HG03571 (cell line): ENCODE measurements around the gene SMYD3.
"Not testable (repeated sequence)": the region's sequence is repeated elsewhere in the genome, so short reads cannot be mapped to it uniquely, and the experiment has no call there.

Source experiments
- ATAC-seq: cut with Tn5 transposase; IDR thresholded peaks from one replicate; pipeline ENCODE4 v1.9.1; 2021; ENCODE audit not compliant: unreplicated experiment

Gene SMYD3

DNA sequence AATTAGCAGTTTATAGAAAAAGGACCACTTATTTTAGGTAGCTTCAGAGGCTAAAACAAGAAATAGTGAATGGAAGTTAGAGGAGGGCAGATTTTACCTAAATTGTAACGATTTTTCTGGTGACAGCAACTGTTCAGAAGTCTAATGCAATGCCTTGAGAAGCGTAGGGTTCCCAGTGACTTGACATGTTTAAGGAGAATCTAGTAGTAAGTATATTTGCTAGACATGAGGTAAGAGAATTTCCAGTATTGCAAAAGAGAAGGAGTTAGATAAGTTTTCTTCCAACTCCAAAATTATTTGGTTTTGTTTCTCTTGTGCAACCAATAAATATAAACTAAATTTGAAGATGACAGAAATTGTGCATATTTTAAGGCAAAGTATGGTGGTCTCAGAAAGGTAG lies 140.0 kb downstream of the SMYD3 start:
- ATAC-seq = no peak

DNA sequence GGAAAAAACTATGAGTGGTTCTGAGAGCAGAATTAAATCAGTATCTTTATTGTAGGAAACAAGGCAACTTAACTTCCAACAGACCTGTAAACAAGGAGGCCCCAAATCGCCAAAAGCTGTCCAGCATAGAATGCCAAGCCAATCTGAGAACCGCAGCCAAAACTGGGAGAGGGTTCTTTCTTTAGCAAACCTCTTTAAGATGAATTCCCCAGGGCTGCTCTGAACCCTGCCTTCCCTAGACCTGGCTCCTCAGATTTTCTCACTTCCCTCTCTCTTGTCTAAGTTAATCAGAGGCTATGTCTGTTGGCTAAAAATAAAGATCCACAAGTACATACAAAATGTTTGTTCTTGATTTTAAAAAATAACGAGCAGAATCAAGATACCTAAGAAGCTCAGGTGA lies 141.4 kb downstream of the SMYD3 start:
- ATAC-seq = no peak

DNA sequence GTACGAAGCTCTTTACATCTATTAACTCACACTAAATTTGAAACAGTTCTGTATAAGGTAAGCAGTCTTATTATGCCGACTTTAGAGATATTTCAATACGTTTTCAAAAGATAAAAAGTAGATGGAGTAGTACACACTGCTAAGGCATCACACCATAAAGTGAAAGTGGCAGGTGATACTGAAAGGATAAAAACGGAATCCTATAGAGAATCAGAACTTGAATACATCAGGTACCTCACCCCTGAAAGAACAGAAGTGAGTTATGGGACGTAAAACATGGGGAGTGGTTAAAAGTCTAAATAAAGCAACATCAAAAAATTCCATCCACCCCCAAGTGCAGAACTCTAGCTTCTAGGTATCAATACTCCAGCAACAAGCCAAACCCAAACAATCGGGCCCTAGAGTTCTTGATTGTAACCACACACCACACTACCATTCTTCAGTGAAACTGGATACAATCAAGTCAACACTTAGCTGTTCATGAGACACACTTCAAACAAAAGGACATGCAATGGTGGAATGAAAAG lies 142.6 kb downstream of the SMYD3 start:
- ATAC-seq = peak; percentile 74

DNA sequence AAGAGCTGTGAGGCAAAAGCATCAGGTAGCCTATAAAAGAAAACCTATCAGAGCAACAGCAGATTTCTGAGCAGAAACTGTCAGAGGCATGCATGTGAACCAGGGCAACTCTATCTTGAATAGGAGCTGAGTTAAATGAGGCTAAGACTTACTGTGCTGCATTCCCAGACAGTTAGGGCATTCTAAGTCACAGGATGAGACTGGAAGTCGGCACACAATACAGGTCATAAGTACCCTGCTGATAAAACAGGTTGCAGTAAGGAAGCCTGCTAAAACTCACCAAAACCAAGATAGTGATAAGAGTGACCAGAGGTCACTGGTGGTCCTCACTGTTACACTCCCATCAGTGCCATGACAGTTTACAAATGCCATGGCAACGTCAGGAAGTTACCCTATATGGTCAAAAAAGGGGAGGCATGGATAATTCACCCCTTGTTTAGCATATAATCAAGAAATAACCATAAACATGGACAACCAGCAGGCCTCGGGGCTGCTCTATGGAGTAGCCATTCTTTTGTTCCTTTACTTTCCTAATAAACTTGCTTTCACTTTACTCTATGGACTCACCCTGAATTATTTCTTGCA lies 150.0 kb downstream of the SMYD3 start:
- not testable (repeated sequence) for ATAC-seq

DNA sequence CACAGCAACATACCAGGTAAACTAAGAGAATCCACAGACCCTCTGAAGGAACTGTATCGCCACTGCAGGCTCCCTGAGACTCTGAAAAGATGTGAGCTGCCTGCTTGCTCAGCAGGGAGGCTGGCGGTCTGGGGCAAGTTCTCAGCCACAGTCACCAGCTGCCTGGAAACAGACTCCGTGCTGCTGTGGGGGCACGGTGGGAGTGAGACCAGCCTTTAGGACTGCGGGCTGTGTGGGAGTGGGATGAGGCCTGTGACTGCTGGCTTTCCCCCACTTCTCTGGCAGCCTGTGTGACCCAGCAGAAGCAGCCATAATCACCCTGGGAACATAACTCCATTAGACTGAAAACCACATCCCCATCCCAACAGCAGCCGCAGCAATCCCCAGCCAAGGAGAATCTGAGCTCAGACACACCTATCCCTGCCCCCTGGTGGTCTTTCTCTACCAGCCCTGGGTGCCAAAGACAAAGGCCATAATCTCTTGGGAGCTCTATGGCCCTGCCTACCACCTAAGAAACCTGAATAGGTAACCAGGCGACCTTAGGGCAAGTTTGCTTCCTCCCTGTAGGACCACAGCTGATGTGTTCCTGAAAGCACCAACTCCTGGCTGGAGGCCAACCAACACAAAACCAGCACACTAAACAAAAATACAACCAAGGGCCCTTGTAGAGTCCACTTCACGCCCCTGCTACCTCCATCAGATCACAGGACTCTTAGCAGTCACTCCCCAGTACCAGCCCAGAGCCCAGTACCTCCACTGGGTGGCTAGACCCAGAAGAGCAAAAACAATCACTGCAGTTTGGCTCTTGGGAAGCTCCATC lies 151.5 kb downstream of the SMYD3 start:
- no peak for ATAC-seq

DNA sequence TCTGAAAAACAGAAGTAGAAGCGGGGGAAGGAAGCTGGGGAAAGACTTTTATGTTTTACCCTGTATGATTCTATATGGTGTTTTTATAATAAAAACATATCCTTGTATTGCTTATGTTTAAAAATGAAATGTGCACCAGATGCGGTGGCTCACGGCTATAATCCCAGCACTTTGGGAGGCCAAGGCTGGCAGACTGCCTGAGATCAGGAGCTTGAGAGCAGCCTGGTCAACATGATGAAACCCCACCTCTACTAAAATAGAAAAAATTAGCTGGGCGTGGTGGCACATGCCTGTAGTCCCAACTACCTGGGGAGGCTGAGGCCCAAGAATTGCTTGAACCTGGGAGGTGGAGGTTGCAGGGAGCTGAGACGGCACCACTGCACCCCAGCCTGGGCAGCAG lies 155.4 kb downstream of the SMYD3 start:
- ATAC-seq = no peak

DNA sequence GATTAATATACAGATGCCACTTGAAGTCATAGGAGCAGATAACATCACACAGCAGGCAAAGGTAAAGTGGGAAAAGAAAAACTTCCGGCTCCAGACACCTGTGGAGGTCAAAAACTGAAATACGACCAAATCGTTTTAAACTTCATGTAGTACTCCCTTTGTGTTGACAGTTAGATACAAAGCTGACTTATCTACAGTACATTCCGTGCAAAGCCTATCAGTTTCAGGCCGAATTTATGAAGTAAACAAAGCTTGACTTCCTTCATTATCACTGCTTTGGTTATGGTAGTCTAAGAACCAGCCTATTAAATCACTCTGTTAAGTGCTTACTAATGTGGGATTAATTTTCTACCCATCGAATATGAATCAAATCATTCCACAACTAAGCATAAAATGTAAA lies 156.3 kb downstream of the SMYD3 start:
- no peak for ATAC-seq

DNA sequence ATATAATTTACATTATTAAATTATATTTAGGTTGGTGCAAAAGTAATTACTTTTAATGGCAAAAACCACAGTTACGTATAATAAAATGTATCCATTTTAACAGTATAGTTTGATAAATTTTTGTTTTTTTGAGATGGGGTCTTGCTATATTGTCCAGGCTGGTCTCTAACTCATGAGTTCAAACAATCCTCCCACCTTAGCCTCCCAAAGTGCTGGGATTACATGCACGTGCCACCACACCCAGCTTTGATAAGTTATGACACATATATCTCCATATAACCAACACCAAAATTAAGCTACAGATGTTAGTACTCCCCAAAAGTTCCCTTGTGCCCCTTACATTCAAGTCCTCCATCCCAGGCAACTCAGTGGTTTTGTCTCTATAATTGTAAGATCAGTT lies 163.1 kb downstream of the SMYD3 start:
- ATAC-seq = no peak

DNA sequence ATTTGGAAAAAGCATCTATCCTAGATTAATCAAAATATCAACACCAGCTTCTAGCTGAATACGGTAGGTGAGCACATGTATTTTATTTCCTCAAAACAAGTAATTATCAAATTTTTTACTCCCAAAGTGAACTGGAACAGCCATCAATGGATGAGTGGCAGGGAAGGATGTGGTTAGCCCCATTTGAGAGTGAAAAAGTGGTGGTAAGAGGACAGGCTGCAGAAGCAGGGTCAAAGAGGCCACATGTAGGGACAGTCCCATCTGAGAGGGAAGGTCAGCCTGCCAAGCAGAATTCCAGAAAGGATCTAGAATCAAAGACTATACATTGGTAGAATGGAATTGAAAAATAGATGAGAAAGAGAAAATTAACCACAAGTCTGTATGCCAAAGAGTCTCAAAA lies 163.8 kb downstream of the SMYD3 start:
- no peak for ATAC-seq

DNA sequence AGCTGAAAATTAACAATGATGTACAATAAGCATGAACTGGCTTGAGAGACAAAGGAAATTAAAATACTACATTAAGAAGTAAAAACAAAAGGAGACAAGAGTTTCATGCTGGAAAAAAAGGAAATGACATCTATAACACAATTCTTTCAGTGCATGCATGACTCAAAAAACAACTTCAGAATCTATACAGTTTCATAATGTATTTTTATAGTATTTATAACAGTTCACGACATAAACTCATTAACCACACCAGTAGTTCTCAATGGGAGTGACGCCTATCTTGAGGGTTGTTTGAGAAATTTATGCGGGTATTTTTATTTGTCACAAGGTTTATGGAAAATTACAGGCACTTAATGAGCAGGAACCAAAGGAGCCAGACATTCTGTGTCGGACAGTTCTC lies 168.5 kb downstream of the SMYD3 start:
- peak; percentile 46 for ATAC-seq

DNA sequence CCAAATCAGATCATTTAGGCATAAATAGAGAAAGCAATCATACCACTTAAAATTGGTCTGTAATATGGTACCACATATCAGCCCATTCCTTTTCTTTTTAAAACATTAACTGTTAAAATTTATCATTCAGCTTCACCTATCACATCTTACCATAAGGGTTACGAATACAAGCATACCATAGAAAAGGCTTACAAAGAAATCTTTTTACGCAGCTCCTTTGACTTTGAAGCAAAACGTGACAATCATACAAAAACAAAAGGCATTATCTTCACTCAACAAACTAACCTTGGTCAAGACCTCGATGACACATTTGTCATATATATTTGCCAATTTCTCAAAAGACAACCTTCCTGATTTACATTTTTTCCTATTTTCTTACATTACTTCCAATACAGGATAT lies 169.0 kb downstream of the SMYD3 start:
- ATAC-seq = no peak

DNA sequence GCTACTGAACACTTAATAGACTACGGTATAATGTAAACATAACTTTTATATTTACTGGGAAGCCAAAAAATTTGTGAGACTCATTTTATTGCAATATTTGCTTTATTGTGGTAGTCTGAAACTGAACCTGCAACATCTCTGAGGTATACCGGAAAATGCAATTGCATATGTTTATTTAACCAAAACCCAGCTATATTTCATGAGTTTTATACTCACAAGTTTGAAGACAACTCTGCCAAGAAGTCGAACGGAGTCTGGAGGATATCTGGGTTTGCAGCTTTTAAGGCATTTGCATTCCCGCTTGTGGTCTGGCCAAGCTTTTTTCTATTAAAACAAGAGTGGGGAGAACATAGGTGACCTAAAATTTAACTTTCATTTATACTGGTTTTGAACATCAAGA lies 171.9 kb downstream of the SMYD3 start:
- no peak for ATAC-seq

DNA sequence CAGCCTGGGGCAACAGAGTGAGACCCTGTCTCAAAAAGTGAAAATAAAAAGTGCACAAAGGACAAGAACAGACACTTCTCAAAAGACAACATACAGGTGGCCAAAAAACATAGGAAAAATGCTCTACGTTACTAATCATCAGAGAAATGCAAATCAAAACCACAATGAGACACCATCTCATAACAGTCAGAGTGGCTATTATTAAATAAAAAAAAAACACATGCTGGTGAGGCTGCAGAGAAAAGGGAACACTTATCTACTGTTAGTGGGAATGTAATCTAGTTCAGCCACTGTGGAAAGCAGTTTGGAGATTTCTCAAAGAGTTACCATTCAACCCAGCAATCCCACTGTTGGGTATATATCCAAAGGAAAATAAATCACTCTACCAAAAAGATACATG lies 173.2 kb downstream of the SMYD3 start:
- no peak for ATAC-seq

DNA sequence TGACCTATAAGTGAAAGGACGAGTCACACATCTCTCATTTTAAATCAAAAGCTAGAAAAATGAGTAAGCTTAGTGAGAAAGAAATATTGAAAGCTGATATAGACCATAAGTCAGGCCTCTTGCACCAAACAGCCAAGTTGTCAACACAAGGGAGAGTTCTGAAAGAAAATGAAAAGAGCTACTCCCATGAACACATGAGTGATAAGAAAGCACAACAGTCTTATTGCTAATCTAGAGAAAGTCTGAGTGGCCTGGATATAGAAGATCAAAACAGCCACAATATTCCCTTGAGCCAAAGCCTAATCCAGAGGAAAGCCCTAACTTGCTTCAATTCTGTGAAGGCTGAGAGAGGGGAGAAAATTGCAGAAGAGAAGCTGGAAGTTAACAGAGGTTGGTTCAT lies 175.0 kb downstream of the SMYD3 start:
- ATAC-seq = no peak

DNA sequence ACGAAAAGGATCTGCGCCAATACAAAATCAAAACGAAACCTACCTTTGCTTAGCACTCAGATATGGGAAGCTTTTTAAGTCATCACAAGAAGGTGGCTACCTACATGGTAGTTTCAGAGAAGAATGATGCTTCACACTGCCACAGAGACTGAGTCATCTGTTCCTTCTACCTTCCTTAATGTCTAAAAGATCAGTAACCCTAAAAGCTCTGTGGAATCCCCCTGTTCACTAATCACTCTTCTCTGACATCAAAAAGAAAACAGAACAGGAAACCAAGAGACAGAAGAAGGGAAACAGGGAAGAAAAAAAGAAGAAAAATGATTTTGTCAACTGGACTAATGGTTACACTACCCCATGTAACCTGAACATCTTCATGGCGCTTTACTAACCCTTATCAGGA lies 177.2 kb downstream of the SMYD3 start:
- ATAC-seq = peak; percentile 99

DNA sequence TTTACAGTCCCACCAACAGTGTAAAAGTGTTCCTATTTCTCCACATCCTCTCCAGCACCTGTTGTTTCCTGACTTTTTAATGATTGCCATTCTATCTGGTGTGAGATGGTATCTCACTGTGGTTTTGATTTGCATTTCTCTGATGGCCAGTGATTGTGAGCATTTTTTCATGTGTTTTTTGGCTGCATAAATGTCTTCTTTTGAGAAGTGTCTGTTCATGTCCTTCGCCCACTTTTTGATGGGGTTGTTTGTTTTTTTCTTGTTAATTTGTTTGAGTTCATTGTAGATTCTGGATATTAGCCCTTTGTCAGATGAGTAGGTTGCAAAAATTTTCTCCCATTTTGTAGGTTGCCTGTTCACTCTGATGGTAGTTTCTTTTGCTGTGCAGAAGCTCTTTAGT lies 177.8 kb downstream of the SMYD3 start:
- not testable (repeated sequence) for ATAC-seq

DNA sequence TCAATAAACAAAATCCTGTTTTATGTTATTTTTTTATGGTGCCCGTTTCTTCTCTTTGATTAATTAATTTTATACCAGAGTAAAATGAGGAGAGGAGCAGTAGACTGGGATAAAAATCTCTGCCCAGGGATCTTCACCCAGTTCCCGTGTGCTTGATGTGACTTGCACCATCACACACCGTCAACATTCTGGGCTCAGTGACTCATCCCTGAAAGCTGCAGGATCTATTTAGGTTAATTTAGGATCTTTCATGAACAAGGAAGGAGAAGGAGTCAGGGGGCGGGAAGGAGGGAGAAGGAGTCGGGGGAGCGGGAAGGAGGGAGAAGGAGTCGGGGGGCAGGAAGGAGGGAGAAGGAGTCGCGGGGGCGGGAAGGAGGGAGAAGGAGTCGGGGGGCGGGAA lies 182.4 kb downstream of the SMYD3 start:
- ATAC-seq = no peak

DNA sequence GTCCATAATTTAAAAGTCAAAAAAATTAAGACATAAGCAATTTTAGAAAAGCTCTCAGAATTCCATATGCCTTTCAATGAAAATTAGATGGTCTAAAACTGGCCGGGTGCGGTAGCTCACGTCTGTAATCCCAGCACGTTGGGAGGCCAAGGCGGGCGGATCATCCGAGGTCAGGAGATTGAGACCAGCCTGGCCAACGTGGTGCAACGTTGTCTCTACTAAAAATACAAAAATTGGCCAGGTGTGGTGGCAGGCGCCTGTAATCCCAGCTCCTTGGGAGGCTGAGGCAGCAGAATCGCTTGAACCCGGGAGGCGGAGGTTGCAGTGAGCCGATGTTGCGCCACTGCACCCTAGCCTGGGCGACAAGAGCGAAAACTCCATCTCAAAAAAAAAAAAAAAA lies 183.0 kb downstream of the SMYD3 start:
- ATAC-seq = not testable (repeated sequence)

DNA sequence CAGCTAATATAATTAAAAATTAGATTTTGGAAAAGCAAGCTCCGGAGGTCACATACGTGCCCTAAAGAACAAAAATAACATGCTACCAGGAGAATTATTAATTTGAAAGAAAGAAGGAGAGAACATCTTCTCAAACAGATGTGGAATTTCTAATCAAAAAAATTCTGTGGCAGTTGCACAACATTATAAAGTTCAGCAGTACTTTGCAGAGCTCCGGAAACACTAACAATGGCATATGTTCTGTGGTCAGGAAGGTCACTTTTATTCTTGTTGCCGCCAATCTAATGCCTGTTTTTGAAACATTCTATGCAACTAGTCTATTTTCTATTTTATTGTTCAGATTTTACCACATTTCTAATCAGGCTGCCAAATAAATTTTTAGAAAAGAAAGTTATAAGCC lies 186.8 kb downstream of the SMYD3 start:
- ATAC-seq = no peak

DNA sequence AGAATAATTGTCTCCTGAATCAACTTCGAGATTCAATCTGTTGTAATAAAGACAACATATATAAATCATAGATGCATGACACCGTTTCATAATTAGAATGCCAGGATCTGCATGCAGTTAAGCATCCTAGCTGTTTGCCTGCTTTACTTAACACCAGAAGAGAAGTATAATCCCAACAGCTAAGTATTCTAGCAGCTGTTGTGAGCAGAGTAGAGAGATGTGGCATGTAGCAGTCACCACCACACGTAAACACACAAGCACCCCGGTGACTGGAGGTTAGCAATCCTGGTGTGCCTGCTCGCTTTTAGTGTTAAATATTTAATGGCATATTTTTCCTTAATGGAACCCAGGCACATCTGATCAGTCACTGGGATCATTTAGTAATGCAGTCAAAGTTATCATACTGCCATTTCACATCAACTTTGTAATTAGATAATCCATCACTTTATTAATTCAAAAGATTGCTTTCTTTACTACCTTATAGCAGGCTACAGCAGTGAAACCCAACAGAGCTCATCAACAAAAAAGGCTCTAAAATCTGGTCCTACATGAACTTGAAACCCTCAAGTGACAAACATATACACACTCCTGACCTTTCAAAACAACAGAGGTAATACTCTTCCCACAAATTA lies 187.9 kb downstream of the SMYD3 start:
- ATAC-seq = no peak

DNA sequence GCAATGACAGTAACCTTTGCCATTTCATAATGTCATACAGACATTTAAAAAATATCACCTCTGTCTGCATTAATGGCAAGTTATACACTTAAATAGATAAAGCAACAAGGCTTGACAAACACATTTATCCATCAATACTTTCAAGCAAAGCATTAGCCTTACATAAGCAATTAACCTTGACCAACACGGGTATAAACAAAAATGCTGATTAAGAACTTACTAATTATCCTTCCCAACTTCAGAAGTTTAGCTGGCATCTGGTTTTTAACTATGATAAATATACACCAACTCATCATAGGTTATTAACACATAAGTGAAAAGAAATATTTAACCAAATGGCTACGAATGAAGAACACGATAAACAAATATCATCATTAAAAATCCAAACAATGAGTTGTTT lies 188.5 kb downstream of the SMYD3 start:
- ATAC-seq = no peak

DNA sequence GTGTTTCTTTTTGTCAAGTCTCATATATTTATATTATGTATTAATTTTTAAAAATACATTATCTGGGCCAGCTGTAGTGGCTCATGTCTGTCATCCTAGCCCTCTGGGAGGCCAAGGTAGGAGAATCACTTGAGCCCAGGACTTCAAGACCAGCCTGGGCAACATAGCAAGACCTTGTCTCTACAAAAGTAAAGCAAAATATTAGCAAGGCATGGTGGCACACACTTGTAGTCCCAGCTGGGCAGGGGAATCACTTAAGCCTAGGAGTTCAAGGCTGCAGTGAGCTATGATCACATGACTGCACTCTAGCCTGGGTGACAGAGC lies 189.1 kb downstream of the SMYD3 start:
- no peak for ATAC-seq
